ENCODE measurements around the gene ARHGAP26. TPM values are rescaled to one million over a fixed set of nuclear protein-coding genes. Genes with fewer than 3 reads are reported as not detected.
A peak's percentile ranks its signal among the peaks of the same experiment; 100 is the strongest.
"Not testable (repeated sequence)": the region's sequence is repeated elsewhere in the genome, so short reads cannot be mapped to it uniquely, and the experiment has no call there.

The ARHGAP26 gene
- total RNA-seq, 3 donors from 2014 or later, result 9.1 to 11.7 (median 9.7) TPM

DNA sequence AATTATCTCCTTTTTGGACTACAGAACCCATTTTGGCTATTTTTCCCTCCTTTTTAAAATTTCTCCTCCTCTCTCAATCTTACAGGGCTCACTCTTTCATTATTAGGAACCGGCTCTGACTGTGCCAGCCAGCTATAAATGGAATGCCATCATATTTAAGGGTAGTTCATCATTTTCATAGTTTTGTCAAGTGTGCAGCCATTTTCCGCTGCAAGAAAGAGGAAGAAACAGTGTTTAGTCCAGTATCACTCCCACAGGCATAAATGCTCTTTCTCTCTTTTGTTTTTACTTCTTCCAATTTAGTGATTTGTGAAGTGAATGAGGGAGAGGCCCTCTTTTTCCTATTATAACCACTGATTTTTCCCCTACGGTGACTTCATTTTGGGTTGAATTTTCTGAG, 343.3 kb downstream of the ARHGAP26 start:
- Mint-ChIP-seq H3K9me3 (no peaks in the 10 kb centered on the region), H3K27me3 (ENCODE audit: low read depth) (no peaks in the 10 kb centered on the region), H3K4me3 (no peak overlapping the region), H3K36me3 (ENCODE audit: insufficient read depth) (peaks cover 21% of the 10 kb centered on the region), H3K4me1 (ENCODE audit: low read depth) (peaks cover 8% of the 10 kb centered on the region)
- DNase-seq (no peak), ATAC-seq (no peak)

GRCh38 chr5:143114481-143114880, 344.3 kb downstream of the ARHGAP26 start:
- no peak for DNase-seq
- ATAC-seq, result peak in 1 of 2 donors; percentile 30
- Mint-ChIP-seq H3K36me3 (ENCODE audit: insufficient read depth) (peaks cover 21% of the 10 kb centered on the region), H3K9me3 (no peaks in the 10 kb centered on the region), H3K4me1 (ENCODE audit: low read depth) (peaks cover 15% of the 10 kb centered on the region), H3K27me3 (ENCODE audit: low read depth) (no peaks in the 10 kb centered on the region), H3K4me3 (no peak overlapping the region)

DNA sequence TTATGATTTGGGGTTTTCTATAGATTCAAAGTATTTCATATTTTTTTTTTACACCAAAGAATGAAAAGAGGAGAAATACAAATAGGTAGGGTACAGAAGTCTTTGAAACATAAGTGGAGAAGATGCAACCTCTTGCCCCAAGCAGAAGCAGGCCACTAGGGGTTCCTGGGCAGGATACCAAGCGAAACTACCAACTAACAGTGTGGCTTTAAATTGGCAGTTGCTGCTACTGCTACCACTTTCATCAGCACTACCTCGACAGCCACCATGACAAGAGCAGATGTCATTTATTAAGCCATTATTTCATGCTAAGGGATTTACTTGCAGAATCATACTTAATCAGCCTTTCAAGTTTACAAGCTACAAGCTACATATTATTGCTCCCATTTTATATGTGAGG, 345.2 kb downstream of the ARHGAP26 start:
- no peak overlapping the region for H3K4me3 Mint-ChIP-seq
- DNase-seq (no peak), ATAC-seq (no peak)
- H3K27me3 Mint-ChIP-seq (ENCODE audit: low read depth), result no peaks in the 10 kb centered on the region
- H3K9me3 Mint-ChIP-seq, result no peaks in the 10 kb centered on the region
- H3K4me1 Mint-ChIP-seq (ENCODE audit: low read depth), result peaks cover 16% of the 10 kb centered on the region
- H3K36me3 Mint-ChIP-seq (ENCODE audit: insufficient read depth), result peaks cover 17% of the 10 kb centered on the region

DNA sequence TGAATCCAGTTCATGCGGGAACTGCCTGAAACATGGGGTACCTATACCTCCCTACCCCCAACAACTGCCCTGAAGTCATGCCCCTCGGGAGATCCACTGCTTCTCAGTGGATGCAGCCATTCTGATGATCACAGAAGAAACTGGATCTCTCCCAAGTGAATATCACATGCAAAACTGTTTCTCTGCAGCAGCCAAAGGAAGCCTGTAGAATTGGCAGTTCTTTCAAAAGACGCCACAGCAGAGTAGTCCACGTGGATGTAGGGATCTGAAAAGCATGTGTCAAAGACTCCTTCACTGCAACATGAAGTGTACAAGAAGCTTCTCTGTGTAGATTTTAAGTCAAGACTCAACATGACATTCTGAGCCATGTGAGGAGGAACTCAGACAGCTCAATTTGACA, 346.6 kb downstream of the ARHGAP26 start:
- no peak overlapping the region for H3K4me3 Mint-ChIP-seq
- H3K9me3 Mint-ChIP-seq, result no peaks in the 10 kb centered on the region
- no peak for ATAC-seq
- DNase-seq, result no peak
- peaks cover 23% of the 10 kb centered on the region for H3K36me3 Mint-ChIP-seq (ENCODE audit: insufficient read depth)
- no peaks in the 10 kb centered on the region for H3K27me3 Mint-ChIP-seq (ENCODE audit: low read depth)
- H3K4me1 Mint-ChIP-seq (ENCODE audit: low read depth), result peaks cover 25% of the 10 kb centered on the region

- H3K36me3 Mint-ChIP-seq (ENCODE audit: insufficient read depth), result peaks cover 28% of the 10 kb centered on the region
- no peaks in the 10 kb centered on the region for H3K9me3 Mint-ChIP-seq
- no peak overlapping the region for H3K4me3 Mint-ChIP-seq
- ATAC-seq, result no peak
- H3K4me1 Mint-ChIP-seq (ENCODE audit: low read depth), result peaks cover 25% of the 10 kb centered on the region
- H3K27me3 Mint-ChIP-seq (ENCODE audit: low read depth), result no peaks in the 10 kb centered on the region
- no peak for DNase-seq
Measured at GRCh38 chr5:143117821-143118220, 347.6 kb downstream of the ARHGAP26 start.

DNA sequence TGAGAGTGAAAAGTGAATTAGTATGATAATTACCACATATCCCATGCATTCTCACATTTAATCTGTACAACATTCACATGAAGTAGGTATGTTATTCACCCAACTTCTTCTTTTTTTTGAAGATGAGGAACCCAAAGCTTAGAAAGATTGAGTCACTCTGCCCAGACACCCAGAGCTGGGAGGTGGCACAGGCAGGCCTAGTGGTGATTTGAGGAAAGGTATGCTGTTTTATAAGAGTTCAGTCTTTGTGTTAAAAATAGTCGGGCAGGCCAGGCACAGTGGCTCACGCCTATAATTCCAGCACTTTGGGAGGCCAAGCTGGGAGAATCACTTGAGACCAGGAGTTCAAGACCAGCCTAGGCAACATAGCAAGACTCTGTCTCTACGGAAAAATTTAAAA, 348.0 kb downstream of the ARHGAP26 start:
- H3K4me3 Mint-ChIP-seq, result no peak overlapping the region

DNA sequence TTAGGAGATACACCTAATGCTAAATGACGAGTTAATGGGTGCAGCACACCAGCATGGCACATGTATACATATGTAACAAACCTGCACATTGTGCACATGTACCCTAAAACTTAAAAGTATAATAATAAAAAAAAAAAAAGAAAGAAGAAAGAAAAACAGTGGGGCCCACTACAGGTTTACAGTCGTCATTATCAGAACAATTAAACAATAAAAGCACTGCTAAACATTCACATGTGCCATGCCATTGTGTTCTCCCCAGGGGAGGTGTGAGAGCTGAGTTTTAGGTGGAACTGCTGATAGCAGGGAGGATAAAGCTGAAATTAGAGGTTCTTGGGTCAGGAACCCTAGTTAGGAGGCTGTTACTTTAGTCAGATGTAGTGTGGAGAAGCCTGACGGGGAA, 348.6 kb downstream of the ARHGAP26 start:
- H3K9me3 Mint-ChIP-seq, result not testable (repeated sequence)

More for the DNA sequence above, 348.0 kb downstream of the ARHGAP26 start:
- H3K9me3 Mint-ChIP-seq, result no peaks in the 10 kb centered on the region
- no peaks in the 10 kb centered on the region for H3K27me3 Mint-ChIP-seq (ENCODE audit: low read depth)
- ATAC-seq (peak in 1 of 2 donors; percentile 21), DNase-seq (no peak)
- peaks cover 28% of the 10 kb centered on the region for H3K36me3 Mint-ChIP-seq (ENCODE audit: insufficient read depth)
- H3K4me1 Mint-ChIP-seq (ENCODE audit: low read depth), result peaks cover 25% of the 10 kb centered on the region

DNA sequence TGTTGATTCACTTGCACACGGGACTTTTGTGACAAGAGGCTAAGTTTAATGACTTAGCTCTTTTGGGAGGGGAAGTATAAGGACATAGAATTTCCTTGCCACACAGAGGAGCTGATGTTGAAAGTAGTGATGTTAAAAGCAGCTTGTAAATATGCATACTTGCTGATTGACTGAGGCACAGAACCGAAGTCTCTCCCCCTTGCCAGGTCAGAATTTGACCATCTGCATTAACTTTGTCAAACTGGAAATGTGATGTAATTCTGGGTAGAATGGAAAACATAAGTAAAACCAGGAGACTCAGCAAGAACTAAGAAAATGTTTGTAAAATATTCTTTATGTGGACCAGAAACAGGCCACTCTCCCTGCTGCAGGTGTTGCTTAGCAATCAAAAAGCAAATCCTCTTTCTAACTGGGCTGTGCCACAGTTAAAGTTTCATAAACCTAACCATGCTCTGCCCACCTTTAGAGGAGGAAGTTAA, 349.2 kb downstream of the ARHGAP26 start:
- Mint-ChIP-seq H3K4me3 (no peak overlapping the region), H3K27me3 (ENCODE audit: low read depth) (no peaks in the 10 kb centered on the region), H3K9me3 (no peaks in the 10 kb centered on the region), H3K4me1 (ENCODE audit: low read depth) (peaks cover 22% of the 10 kb centered on the region), H3K36me3 (ENCODE audit: insufficient read depth) (peaks cover 26% of the 10 kb centered on the region)
- DNase-seq, result no peak
- no peak for ATAC-seq

More for the DNA sequence above, 348.6 kb downstream of the ARHGAP26 start:
- not testable (repeated sequence) for DNase-seq; ATAC-seq; H3K4me3 Mint-ChIP-seq; H3K27me3 Mint-ChIP-seq (ENCODE audit: low read depth)
- peaks cover 22% of the 10 kb centered on the region for H3K4me1 Mint-ChIP-seq (ENCODE audit: low read depth)
- peaks cover 26% of the 10 kb centered on the region for H3K36me3 Mint-ChIP-seq (ENCODE audit: insufficient read depth)

DNA sequence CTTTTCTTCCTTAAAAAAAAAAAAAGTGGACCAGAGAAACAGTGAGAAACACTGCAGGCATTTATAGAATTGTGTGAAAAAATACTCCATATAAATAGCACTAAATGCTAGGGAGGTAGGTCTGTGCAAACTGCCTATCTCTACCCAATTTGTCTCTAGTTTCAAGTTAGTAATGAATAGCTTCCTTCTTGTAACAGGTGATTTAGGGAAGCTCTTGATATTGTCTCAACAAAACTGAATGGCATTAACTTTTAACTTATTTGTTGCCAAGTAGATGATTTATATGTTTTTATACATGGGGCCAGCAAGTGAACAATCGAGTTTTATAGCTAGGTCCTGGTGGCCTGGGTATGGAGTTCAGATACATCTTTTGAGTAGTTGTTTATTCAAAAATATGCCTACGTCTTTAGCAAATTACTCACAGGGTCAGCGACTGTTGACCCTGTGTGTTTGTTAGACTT, 349.7 kb downstream of the ARHGAP26 start:
- ATAC-seq, result no peak
- no peak for DNase-seq
- peaks cover 22% of the 10 kb centered on the region for H3K4me1 Mint-ChIP-seq (ENCODE audit: low read depth)
- no peak overlapping the region for H3K4me3 Mint-ChIP-seq
- H3K27me3 Mint-ChIP-seq (ENCODE audit: low read depth), result no peaks in the 10 kb centered on the region
- no peaks in the 10 kb centered on the region for H3K9me3 Mint-ChIP-seq
- H3K36me3 Mint-ChIP-seq (ENCODE audit: insufficient read depth), result peaks cover 29% of the 10 kb centered on the region

GRCh38 chr5:143120460-143121134, 350.4 kb downstream of the ARHGAP26 start:
- Mint-ChIP-seq H3K27me3 (ENCODE audit: low read depth) (no peaks in the 10 kb centered on the region), H3K4me3 (no peak overlapping the region), H3K36me3 (ENCODE audit: insufficient read depth) (peaks cover 30% of the 10 kb centered on the region), H3K4me1 (ENCODE audit: low read depth) (peaks cover 23% of the 10 kb centered on the region), H3K9me3 (no peaks in the 10 kb centered on the region)
- DNase-seq (no peak), ATAC-seq (no peak)

- no peak overlapping the region for H3K4me3 Mint-ChIP-seq
- DNase-seq (no peak), ATAC-seq (peak; percentile 37 to 54)
- no peaks in the 10 kb centered on the region for H3K9me3 Mint-ChIP-seq
- peaks cover 23% of the 10 kb centered on the region for H3K4me1 Mint-ChIP-seq (ENCODE audit: low read depth)
- no peaks in the 10 kb centered on the region for H3K27me3 Mint-ChIP-seq (ENCODE audit: low read depth)
- peaks cover 30% of the 10 kb centered on the region for H3K36me3 Mint-ChIP-seq (ENCODE audit: insufficient read depth)
Measured at GRCh38 chr5:143121135-143121475, 350.9 kb downstream of the ARHGAP26 start.

- Mint-ChIP-seq H3K4me1 (ENCODE audit: low read depth) (peaks cover 11% of the 10 kb centered on the region), H3K4me3 (no peak overlapping the region), H3K27me3 (ENCODE audit: low read depth) (no peaks in the 10 kb centered on the region), H3K36me3 (ENCODE audit: insufficient read depth) (peaks cover 24% of the 10 kb centered on the region), H3K9me3 (no peaks in the 10 kb centered on the region)
- no peak for ATAC-seq
- no peak for DNase-seq
Measured at GRCh38 chr5:143124593-143124992, 354.4 kb downstream of the ARHGAP26 start.

DNA sequence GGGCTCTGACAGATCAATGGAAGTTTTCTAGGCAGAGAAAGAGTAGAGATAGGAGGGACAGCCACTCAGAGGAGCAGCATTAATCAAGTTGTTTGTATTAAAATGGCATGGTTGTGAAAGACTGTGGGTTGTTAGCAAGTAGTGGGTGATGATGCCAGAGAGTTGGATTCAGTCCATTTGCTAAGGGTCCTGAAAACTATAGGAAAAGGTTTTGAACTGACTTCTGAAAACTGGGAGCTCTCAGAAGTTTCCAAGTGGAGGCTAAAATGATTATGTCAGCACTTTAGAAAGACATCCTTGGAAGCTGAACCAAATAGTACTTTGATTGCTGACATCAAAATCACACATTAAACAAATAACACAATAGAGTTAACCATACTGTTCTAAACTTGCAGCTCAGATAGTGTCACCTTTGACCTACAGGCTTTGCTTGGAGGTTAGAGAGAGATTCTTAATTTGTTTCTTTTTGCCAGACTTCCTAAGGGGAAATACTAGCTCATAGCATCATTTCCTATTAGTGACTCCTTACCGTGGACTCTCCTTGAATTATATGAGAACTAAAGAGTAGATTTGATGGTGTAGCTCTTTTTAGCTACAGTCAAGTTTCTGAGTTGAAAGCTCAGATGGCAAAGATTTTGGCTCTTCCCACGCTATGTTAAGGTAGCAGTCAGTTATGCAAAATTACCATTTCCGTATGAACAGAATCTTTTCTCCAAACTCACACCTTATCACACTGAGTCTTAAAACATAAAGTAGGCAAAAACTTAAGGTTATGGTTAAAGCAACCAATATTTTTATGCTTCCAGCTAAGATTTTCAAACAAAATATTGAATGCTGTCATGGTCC, 356.2 kb downstream of the ARHGAP26 start:
- DNase-seq (no peak), ATAC-seq (no peak)
- peaks cover 1% of the 10 kb centered on the region for H3K4me1 Mint-ChIP-seq (ENCODE audit: low read depth)
- no peak overlapping the region for H3K4me3 Mint-ChIP-seq
- no peaks in the 10 kb centered on the region for H3K27me3 Mint-ChIP-seq (ENCODE audit: low read depth)
- H3K9me3 Mint-ChIP-seq, result no peaks in the 10 kb centered on the region
- H3K36me3 Mint-ChIP-seq (ENCODE audit: insufficient read depth), result peaks cover 14% of the 10 kb centered on the region

- H3K9me3 Mint-ChIP-seq, result no peaks in the 10 kb centered on the region
- peaks cover 1% of the 10 kb centered on the region for H3K4me1 Mint-ChIP-seq (ENCODE audit: low read depth)
- DNase-seq (no peak), ATAC-seq (no peak)
- H3K36me3 Mint-ChIP-seq (ENCODE audit: insufficient read depth), result peaks cover 4% of the 10 kb centered on the region
- no peak overlapping the region for H3K4me3 Mint-ChIP-seq
- no peaks in the 10 kb centered on the region for H3K27me3 Mint-ChIP-seq (ENCODE audit: low read depth)
Measured at GRCh38 chr5:143128412-143129071, 358.4 kb downstream of the ARHGAP26 start.
